H9 (cell line): ENCODE results near the gene TUBB2A. TPM values are rescaled to one million over a fixed set of nuclear protein-coding genes. Genes with fewer than 3 reads are reported as not detected.
"Not testable (repeated sequence)": the region's sequence is repeated elsewhere in the genome, so short reads cannot be mapped to it uniquely, and the experiment has no call there.

Source experiments
- DNase-seq: peaks from one replicate; pipeline ENCODE4 v3.0.0-alpha.2; 2017
- H2AFZ ChIP-seq: one replicate; pipeline ENCODE4 v1.6.1; 2013; ENCODE audit warnings: mild to moderate bottlenecking, low read length, control low read depth, moderate library complexity
- H2AK5ac ChIP-seq: 2 replicates; pipeline ENCODE4 v1.6.1; 2013; ENCODE audit warnings: low read length, control low read depth, mixed read lengths; ENCODE audit not compliant: insufficient read length
- H2BK120ac ChIP-seq: one replicate; pipeline ENCODE4 v1.6.1; 2013; ENCODE audit warnings: low read depth, mild to moderate bottlenecking, low read length, control low read depth, inconsistent platforms; ENCODE audit not compliant: poor library complexity, severe bottlenecking
- H2BK12ac ChIP-seq: 2 replicates; pipeline ENCODE4 v1.6.1; 2013; ENCODE audit warnings: low read length, control low read depth, mixed read lengths, low read depth; ENCODE audit not compliant: insufficient read length
- H2BK15ac ChIP-seq: 2 replicates; pipeline ENCODE4 v1.6.1; 2013; ENCODE audit warnings: low read depth, low read length, control low read depth
- H2BK20ac ChIP-seq: one replicate; pipeline ENCODE4 v1.6.1; 2013; ENCODE audit warnings: low read depth, mild to moderate bottlenecking, low read length, control low read depth, inconsistent platforms; ENCODE audit not compliant: poor library complexity, severe bottlenecking
- H2BK5ac ChIP-seq: 2 replicates; pipeline ENCODE4 v1.6.1; 2013; ENCODE audit warnings: low read length, control low read depth, mixed read lengths; ENCODE audit not compliant: insufficient read length
- H3K14ac ChIP-seq: 2 replicates; pipeline ENCODE4 v1.6.1; 2013; ENCODE audit warnings: low read length, control low read depth; ENCODE audit not compliant: insufficient read depth
- H3K18ac ChIP-seq: 2 replicates; pipeline ENCODE4 v1.6.1; 2013; ENCODE audit warnings: low read depth, mild to moderate bottlenecking, mixed read lengths, low read length, control low read depth; ENCODE audit not compliant: insufficient read length
- H3K23ac ChIP-seq: 2 replicates; pipeline ENCODE4 v1.6.1; 2013; ENCODE audit warnings: low read length, control low read depth, mixed read lengths, low read depth; ENCODE audit not compliant: insufficient read length
- H3K23me2 ChIP-seq: 2 replicates; pipeline ENCODE4 v1.6.1; 2013; ENCODE audit warnings: low read depth, mild to moderate bottlenecking, mixed read lengths, low read length, control low read depth; ENCODE audit not compliant: insufficient read length, poor library complexity, severe bottlenecking
- H3K27ac ChIP-seq: 2 replicates; pipeline ENCODE4 v1.5.1; 2013; ENCODE audit warnings: low read length, control low read depth, mixed read lengths, low read depth; ENCODE audit not compliant: insufficient read length
- H3K27me3 ChIP-seq: 2 replicates; pipeline ENCODE4 v1.6.1; 2013; ENCODE audit warnings: low read length, control low read depth, inconsistent platforms; ENCODE audit not compliant: insufficient read depth
- H3K4ac ChIP-seq: 2 replicates; pipeline ENCODE4 v1.6.1; 2013; ENCODE audit warnings: low read depth, mild to moderate bottlenecking, control low read depth, inconsistent platforms, low read length, moderate library complexity
- H3K4me1 ChIP-seq: 2 replicates; pipeline ENCODE4 v1.6.1; 2013; ENCODE audit warnings: low read length, control low read depth, inconsistent platforms; ENCODE audit not compliant: insufficient read depth
- H3K4me2 ChIP-seq: 2 replicates; pipeline ENCODE4 v1.6.1; 2013; ENCODE audit warnings: low read length, control low read depth, mixed read lengths; ENCODE audit not compliant: insufficient read length, insufficient read depth
- H3K56ac ChIP-seq: 2 replicates; pipeline ENCODE4 v1.6.1; 2013; ENCODE audit warnings: low read depth, mild to moderate bottlenecking, mixed read lengths, low read length, control low read depth; ENCODE audit not compliant: insufficient read length
- H3K79me1 ChIP-seq: 2 replicates; pipeline ENCODE4 v1.6.1; 2013; ENCODE audit warnings: low read depth, mild to moderate bottlenecking, moderate library complexity, low read length, control low read depth, inconsistent platforms; ENCODE audit not compliant: insufficient read depth, poor library complexity, severe bottlenecking
- H3K79me2 ChIP-seq: 2 replicates; pipeline ENCODE4 v1.6.1; 2013; ENCODE audit warnings: low read length, control low read depth, inconsistent platforms; ENCODE audit not compliant: insufficient read depth
- H3K9ac ChIP-seq: 2 replicates; pipeline ENCODE4 v1.6.1; 2013; ENCODE audit warnings: low read length, control low read depth, mixed read lengths; ENCODE audit not compliant: insufficient read length; ENCODE audit errors: extremely low read depth
- H3K9me3 ChIP-seq: one replicate; pipeline ENCODE4 v1.6.1; 2013; ENCODE audit warnings: low read depth, low read length, inconsistent platforms; ENCODE audit not compliant: control insufficient read depth
- H3T11ph ChIP-seq: one replicate; pipeline ENCODE4 v1.6.1; 2013; ENCODE audit warnings: mild to moderate bottlenecking, low read length, control low read depth, inconsistent platforms
- H4K20me1 ChIP-seq: one replicate; pipeline ENCODE4 v1.6.1; 2013; ENCODE audit not compliant: control insufficient read depth, insufficient read length, insufficient read depth
- H4K5ac ChIP-seq: 2 replicates; pipeline ENCODE4 v1.6.1; 2013; ENCODE audit warnings: low read depth, mild to moderate bottlenecking, mixed read lengths, low read length, control low read depth; ENCODE audit not compliant: insufficient read length
- H4K8ac ChIP-seq: replicated peaks from 2 replicates; pipeline ENCODE4 v1.6.1; 2013; ENCODE audit warnings: low read length, control low read depth, mixed read lengths, low read depth; ENCODE audit not compliant: insufficient read length
- H4K91ac ChIP-seq: 2 replicates; pipeline ENCODE4 v1.6.1; 2013; ENCODE audit warnings: low read depth, mild to moderate bottlenecking, moderate library complexity, mixed read lengths, low read length, control low read depth; ENCODE audit not compliant: insufficient read length
- H3K27ac Mint-ChIP-seq, 3 experiments: 2 replicates in 2 of 3; 3 replicates in 1 of 3; pipeline ENCODE4 v1.8.0; 2020 to 2021; ENCODE audit warnings: mixed read lengths in 3 of 3, mild to moderate bottlenecking in 1 of 3, moderate library complexity in 1 of 3
- H3K27me3 Mint-ChIP-seq: 2 replicates; pipeline ENCODE4 v1.8.0; 2021; ENCODE audit warnings: low read depth, mild to moderate bottlenecking, moderate library complexity, mixed read lengths
- H3K36me3 Mint-ChIP-seq, 3 experiments: 2 replicates in 2 of 3; 3 replicates in 1 of 3; pipeline ENCODE4 v1.8.0; 2020 to 2021; ENCODE audit warnings: low read depth in 3 of 3, mixed read lengths in 3 of 3; ENCODE audit not compliant: insufficient read depth in 1 of 3
- H3K4me1 Mint-ChIP-seq, 2 experiments: 2 replicates each; pipeline ENCODE4 v1.8.0; 2020; ENCODE audit warnings: mixed read lengths in 2 of 2
- H3K4me3 Mint-ChIP-seq, 2 experiments: 2 replicates in 1 of 2; 3 replicates in 1 of 2; pipeline ENCODE4 v1.8.0; 2020 to 2021; ENCODE audit warnings: mild to moderate bottlenecking in 2 of 2, mixed read lengths in 2 of 2, moderate library complexity in 1 of 2
- H3K9me3 Mint-ChIP-seq, 2 experiments: 2 replicates in 1 of 2; 3 replicates in 1 of 2; pipeline ENCODE4 v1.8.0; 2020; ENCODE audit warnings: mild to moderate bottlenecking in 2 of 2, mixed read lengths in 2 of 2, moderate library complexity in 1 of 2
- whole genome bisulfite sequencing: extraction: QIAGEN DNeasy Blood & Tissue Kit; methylation state at CpG from one replicate; pipeline ENCODE4 v1.1.7; 2013; ENCODE audit warnings: missing lambda C conversion rate, low lambda C conversion rate, mixed read lengths; ENCODE audit not compliant: insufficient read length; ENCODE audit errors: extremely low coverage; 5-methylcytosine and 5-hydroxymethylcytosine counted together
- total RNA-seq: library from RNA; stranded (reverse); gene quantifications from 2 replicates; pipeline ENCODE4 v1.2.1, GENCODE V29; 2021

The TUBB2A gene
- total RNA-seq, 1 experiment from 2014 or later, result 258 TPM

DNA sequence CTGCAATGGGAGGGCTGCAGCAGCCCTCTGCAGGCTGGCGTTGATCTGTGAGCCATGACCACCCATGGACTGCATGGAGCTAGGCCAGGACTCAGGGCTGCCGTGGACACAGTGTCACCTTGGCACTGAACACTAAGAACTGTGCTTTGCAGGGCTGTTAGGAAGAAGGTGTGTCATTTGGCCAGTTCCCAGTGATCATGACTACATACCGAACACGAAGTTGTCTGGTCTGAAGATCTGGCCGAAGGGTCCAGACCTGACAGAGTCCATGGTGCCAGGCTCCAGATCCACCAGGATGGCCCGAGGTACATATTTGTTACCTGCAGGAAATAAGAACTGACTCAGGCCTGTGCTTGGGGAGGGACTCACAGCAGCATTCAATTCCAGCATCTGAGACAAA, 1.9 kb downstream of the TUBB2A start:
- not testable (repeated sequence) for H4K20me1 ChIP-seq, H3K23ac ChIP-seq, H3K9me3 Mint-ChIP-seq, H3K27ac ChIP-seq, H3K4me1 ChIP-seq, H2AK5ac ChIP-seq, H4K8ac ChIP-seq, H3T11ph ChIP-seq, H3K14ac ChIP-seq, H2BK120ac ChIP-seq, H4K91ac ChIP-seq, H3K9me3 ChIP-seq, H3K56ac ChIP-seq, DNase-seq, H2BK20ac ChIP-seq, H4K5ac ChIP-seq, H3K4me2 ChIP-seq, H3K9ac ChIP-seq, H3K4ac ChIP-seq, H3K79me1 ChIP-seq, H2BK15ac ChIP-seq, H3K27me3 ChIP-seq, H2BK12ac ChIP-seq, H3K79me2 ChIP-seq, H3K27me3 Mint-ChIP-seq, H2BK5ac ChIP-seq, H3K18ac ChIP-seq, H2AFZ ChIP-seq
- Mint-ChIP-seq H3K27ac (peak overlapping the region in 1 of 3 experiments; percentile 35; a peak in 1 of 7 replicates), H3K4me1 (peaks cover 18 to 27% of the 10 kb centered on the region in 2 experiments), H3K36me3 (peaks cover 17 to 34% (median 33%) of the 10 kb centered on the region in 3 experiments; a peak in 6 of 7 replicates), H3K4me3 (peak overlapping the region; percentile 60 to 92; a peak in 4 of 5 replicates)
- peaks cover 13% of the 10 kb centered on the region for H3K23me2 ChIP-seq
- no CpG with 5 or more reads among the region's 6 CpGs for WGBS
